Activated CD8-positive, alpha-beta memory T cell treated with anti-CD3 and anti-CD28 coated beads, Interleukin-2, amount 50 U/mL, for 1 hour (primary cell): ENCODE data around the gene HOXB7.

Source experiments
- DNase-seq: peaks from one replicate; pipeline ENCODE4 v3.0.0-alpha.2; 2020; ENCODE audit errors: extremely low read depth

HOXB7 gene

DNA sequence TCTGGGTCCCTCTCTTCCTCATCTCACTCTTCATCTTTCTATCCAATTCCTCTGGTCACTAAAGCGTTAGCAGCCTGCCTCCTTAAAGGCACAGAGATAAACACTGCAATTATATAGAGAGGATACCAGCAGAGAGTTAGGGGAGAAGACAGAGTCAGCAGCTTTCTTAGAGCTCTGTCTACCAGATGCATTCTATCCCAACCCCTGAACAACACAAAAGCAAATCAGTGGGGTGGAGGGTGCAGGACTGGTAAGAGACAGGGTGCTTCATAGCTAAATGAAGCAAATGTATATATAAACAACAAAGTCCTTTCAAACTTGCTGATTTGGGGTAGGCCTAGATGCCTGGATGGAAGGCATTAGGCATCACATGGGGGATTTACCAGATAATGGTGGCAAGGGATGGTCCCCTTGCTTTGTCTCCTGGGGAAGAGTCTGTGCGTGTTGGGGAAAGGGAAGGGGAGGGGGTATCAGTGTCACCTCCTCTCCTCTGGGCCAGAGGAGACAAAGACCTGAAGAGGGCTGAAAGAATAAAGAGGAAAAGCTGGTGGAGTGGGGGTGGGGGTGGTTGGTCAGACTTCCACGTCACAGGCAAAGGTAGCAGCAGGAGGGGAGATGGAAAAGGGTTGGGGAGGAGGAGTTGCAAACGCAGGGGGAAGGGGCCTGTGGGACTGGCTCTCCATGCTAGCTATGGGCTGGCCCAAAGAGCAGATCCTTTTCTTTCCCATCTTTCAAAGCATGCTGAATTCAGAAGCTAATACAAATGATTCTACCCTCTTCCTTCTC, 44.7 kb downstream of the HOXB7 start:
- no peak for DNase-seq

DNA sequence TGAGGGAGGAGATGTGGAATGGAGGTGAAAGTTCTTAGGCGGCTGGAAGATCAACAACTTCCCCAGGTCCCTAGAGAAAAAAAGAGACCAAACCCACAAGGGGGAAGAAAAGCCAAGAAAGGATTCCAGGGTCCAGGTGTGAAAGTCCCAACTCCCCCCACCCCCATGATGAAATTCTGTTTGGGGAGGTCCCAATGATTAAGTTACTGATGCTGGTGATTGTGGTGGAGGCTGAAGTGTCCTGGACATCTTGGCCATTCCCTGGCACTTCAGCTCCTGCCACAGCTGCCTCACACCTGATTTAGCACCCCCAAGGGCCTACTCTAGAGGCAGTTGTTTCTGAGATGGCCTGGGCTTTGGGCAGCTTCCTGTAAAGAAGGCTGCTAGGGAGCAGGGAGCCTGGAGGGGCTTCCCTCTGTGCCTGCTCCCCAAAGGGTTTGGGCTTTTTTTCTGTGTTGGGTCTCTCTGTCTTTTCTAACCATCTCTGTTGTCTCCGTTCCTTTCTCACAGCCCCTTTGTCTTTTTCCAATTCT, 45.7 kb downstream of the HOXB7 start:
- DNase-seq: no peak

GRCh38 chr17:48564188-48565021, 46.4 kb downstream of the HOXB7 start:
- DNase-seq: no peak

DNA sequence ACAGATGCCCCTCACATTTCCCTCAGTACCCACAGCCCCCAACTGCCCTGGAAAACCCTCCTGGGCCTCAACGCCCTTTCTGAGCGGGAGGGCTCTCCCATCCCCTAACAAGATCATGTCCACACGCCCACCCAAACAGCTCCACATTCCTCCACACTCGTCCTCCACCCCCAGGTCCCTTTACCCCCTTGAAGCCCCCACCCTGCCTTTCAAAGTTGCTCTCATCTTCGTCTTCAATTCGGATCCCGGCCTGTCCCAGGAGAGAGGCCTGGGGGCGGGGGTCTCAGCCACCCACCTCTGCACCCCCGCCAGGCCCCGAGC, 47.0 kb downstream of the HOXB7 start:
- DNase-seq: no peak

GRCh38 chr17:48563385-48563838, 47.4 kb downstream of the HOXB7 start:
- no peak for DNase-seq

- DNase-seq: no peak
These were observed 47.9 kb downstream of the HOXB7 start for GRCh38 chr17:48562934-48563333.

DNA sequence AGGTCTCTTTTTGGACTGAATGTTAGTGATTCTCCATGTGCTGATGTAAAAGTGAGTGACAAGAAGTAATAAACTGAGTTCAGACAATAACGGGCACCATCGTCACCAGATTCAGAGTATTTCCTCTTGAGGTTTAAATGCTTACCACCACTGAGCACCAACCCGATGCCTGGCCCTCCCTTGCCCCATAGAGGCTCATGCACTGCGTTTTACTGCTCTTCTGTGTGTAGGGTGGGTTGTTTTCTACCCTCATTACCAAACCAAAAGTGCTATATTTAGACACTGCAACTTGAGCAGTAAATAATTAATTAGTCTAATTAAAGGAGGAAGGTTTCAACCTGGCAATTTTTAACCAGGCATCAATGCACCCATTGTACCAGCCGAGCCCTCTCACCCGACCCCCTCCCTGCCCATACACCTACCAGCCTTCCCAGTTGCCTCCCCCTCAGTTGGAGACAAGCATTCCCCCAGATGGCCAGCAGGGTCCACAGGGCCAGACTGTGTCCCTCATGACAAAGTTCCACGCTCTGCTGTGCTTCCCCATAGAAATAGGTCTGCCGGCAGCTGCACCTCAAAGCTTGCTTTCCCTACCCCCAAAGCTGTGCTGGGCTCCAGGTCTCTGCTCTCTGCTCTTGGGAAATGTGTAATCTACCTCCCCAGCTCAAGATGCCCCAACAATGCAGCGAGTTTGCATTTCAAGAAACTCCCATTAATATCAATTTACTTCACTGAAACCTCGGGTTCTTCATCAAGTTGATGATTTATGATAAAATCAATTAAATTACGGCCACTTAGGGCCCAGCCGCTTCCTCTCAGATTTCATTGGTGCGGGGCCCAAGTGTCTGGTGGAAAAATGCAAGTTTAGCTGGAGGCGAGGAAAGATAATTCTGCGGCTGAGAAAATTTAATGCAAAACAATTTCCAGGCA, 48.7 kb downstream of the HOXB7 start:
- no peak for DNase-seq

GRCh38 chr17:48559840-48560817, 50.7 kb downstream of the HOXB7 start:
- no peak for DNase-seq

DNA sequence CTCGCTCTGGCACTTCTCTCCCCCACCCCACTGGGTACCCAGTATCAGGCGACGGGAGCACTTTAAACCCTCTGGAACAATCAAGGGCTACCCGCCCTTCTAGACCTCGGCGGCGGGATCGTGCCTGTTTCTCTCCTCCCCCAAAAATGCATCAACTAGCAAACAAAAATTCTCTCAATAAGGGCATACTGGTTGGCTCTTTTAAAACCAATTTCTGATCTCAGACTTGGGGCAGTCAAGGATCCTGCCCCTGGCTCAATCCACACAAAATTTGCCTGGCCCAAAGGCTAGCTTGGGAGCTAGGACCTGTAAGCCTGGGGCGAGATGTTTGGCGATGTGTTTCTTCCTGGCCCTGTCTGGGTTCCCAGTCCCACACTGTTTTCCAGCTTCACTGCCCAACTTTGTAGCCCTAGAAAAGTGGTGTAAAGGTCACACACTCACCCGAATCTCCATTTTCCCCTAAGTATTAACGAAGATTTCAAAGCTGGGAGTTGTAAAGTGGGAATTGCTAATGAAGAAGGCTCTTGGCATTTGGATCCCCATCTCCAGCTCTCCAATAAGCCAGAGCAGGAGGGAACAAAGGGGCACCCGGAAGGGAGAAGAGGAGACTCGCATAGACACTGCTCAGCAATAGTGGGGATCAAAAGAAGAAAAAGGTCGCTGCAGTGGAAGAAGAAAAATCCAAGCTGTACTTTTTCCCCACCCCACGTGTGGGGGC, 51.5 kb downstream of the HOXB7 start:
- DNase-seq: no peak

DNA sequence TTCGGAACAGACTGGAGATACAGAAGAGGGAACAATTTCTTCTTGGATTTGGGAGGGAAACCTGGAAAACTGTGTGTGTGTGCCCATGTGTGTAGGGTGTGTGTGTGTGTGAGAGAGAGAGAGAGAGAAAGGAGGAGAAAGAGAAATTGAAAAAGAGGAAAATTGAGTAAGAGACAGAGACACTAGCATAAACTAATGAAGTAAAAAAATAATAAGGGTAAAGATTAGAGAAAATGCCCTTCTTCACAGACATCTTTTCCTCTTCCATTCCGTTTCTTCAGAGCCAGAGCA, 52.0 kb downstream of the HOXB7 start:
- DNase-seq: no peak

DNA sequence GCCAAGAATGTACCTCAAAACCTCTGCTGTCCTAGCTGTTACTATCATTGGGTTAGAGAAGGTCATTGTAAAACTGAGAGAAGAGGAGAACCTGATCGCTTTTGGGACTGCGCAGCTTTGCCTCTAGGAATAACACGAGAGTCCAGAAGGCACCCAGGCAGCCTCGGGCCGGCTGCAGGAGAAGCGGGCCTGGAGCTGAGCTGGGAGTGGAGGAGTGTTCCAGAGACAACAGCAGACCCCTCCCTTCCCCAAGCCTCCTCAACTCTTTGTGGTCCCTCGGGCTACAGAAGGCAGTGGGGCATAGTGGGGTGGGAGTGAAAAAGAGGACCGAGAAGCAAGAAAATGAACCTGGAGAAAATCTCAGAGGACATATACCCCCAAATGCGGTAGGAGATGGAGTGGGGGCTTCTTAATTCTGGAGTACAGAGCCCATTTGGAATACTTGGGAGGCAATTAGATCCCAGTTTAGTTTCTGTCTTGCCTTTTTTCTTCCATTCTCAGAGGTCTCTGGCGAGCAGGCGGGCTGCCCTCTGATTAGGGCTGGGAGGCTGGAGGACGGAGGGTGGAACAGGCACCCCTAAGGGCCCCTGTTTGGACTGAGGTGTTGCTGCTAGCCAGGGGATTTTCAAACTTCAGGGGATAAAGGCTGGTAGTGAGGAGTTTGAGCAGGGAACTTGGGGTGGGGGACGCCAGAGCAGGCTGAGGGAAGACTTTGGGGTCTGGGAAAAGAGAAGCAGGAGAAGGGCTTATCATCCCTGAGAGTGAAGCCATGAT, 52.6 kb downstream of the HOXB7 start:
- no peak for DNase-seq
